Measurements from ENCODE around the gene LSM7.

LSM7 gene

DNA sequence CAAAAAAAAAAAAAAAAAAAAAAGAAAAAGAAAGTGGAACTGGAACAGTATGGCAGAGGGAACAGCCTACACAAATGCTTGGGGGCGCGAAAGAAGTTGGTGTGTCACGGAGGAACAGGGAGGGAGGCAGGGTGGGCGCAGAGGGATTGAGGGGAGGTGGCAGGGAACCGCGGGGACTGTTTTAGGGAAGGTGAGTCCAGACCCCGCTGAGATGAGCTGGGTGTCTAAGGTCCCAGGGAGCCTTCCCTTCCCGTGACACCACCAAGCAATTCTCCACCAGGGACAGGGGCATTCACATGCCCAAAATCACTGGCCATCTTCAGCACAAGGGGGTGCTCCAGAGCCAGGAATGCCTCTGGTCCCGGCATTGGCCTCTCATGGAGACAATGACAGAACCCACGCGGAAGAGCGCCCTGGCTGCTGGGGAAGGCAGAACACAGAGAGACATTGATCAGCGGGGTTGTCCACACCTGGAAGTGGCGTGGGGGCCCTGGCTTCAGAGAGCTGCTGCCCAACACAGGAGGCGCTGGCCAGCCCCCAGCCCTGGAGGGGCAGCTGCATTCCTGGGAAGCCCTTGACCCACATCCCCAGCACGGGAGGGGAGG, 53.4 kb downstream of the LSM7 start:
- peak; percentile 53 to 55 for DNase-seq

DNA sequence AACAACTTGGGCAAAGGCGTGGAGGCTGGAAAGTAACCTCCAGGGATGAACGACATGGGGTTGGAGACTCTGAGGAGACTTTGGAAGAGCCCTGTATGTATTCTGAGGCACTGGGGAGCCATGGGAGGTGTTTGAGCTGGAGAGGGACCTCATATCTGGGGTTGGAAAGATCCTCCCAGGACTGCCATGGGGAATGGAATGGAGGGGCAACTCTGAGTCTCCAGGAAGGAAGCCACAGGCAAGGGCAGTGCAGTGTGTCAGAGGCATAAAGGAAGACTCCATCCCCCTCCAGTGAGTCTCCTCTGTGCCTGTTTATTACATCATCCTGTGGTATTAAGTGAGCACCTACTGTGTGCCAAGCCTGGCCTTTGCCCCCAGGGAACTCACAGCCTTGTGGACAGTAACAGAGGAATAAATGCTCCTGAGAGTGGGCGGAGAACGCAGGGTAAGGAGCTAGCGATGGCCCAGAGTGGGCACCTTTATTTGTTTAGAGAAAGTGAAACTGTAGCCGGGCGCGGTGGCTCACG, 54.1 kb downstream of the LSM7 start:
- no peak for DNase-seq

DNA sequence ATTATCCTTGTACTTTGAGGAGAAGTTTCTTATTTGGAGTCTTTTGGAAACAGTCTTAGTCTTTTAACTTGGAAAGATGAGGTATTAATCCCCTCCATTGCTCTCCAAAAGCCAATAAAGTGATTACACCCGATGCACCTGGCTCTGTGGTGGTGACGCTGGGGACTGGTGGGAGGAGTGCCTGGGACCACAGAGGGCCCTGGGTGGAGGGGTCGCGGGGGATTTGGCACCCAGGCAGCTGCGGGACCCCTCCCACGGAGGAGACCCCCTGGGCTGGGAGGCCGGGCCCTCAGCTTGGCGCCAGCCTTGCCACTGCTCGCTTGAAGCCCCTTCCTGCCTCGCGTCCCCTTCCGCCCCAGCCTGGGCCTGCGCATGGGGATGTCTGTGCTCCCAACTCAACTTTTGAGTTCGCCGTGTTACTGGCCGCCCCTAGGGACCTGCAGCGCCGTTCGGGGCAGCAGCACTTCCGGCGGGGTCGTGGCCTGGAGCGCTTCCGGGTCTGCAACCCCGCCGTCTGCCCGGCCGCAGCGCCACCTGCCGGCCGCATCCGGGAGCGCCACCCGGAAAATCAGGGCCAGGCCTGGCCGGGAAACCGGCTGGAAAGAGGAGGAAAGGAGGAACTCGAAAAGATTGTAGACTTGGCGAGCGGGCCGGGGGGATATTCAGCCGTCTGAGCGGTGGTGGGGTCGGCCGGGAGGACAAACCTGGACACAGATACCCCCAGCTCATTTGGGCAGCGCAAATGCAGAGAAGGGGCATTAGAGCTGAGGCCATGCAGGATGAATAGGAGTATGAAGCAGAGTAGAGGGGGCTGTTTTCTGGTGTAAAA, 54.8 kb downstream of the LSM7 start:
- peak; percentile 82 to 83 for DNase-seq

Measured in stimulated activated CD4-positive, alpha-beta T cell treated with anti-CD3 and anti-CD28 coated beads, Interleukin-2, amount 100 ng/mL, for 24 hours (primary cell).